ENCODE data around the gene OXLD1. TPM values are rescaled to one million over a fixed set of nuclear protein-coding genes. Genes with fewer than 3 reads are reported as not detected.

OXLD1 gene
- total RNA-seq, 4 donors from 2014 or later, result 33.5 to 68.3 (median 48.2) TPM

DNA sequence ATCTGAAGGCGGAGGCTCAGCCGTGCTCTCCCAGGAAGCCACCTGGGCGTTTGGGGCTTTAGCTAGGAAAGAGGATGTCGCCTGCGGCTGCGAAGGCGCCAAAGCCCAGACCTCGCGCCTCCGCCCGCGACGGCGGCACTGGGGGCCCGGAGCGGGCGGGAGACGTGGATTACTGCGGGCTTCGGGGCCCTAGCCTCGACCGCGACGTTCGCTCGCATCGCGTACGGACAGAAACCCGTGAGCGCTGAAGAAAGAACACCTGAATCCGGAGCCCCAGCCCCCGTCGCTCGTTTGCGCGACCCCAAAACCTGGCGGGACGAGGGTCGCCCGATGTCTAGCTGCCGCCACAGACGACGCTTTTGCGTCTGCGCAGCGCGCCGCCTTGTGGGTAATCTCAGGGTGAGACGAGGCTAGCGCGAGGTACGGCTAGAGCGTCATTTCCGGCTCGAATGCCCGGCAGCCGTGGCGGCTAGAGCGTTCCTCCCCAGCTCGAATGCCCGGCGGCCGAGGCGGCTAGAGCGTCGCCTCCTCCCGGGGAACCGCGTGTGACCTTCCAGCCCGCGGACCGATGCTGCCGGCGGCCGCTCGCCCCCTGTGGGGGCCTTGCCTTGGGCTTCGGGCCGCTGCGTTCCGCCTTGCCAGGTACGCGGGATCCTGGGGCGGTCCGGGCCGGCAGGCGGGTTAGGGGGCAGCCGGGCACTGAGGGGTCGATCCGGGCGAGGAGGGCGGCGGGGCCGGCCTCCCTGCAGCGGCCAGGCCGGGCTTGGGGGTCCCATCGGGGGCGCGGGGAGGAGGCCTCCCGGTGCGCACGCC is 36.7 kb upstream of the OXLD1 start, which contains the start of gene MRPL12:
Gene MRPL12, plus strand, starts transcription at position 434 of the 813 bp plus-strand sequence. Its CDS starts 135 bp downstream, at position 569.
- DNase-seq (ENCODE audit: low spot score in 2 of 2), result peak; percentile 90 to 98
- TF ChIP-seq, protein P1, sequence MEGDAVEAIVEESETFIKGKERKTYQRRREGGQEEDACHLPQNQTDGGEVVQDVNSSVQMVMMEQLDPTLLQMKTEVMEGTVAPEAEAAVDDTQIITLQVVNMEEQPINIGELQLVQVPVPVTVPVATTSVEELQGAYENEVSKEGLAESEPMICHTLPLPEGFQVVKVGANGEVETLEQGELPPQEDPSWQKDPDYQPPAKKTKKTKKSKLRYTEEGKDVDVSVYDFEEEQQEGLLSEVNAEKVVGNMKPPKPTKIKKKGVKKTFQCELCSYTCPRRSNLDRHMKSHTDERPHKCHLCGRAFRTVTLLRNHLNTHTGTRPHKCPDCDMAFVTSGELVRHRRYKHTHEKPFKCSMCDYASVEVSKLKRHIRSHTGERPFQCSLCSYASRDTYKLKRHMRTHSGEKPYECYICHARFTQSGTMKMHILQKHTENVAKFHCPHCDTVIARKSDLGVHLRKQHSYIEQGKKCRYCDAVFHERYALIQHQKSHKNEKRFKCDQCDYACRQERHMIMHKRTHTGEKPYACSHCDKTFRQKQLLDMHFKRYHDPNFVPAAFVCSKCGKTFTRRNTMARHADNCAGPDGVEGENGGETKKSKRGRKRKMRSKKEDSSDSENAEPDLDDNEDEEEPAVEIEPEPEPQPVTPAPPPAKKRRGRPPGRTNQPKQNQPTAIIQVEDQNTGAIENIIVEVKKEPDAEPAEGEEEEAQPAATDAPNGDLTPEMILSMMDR (IDR thresholded peaks at IDR 0.05), result no peak
- TF ChIP-seq POLR2A (IDR thresholded peaks at IDR 0.05), result peak in 1 of 2 donors; percentile 82
- peak within 1 kb of the TSS; percentile 85 for H3K4me3 ChIP-seq (ENCODE audit: low read depth, poor library complexity, severe bottlenecking)
- intact Hi-C loops (cut with DNase I; ENCODE audit: low total_unique reads), result no loop called here
- WGBS, 2 donors, result 0% methylated on average over 35 to 38 of the region's 102 CpGs

DNA sequence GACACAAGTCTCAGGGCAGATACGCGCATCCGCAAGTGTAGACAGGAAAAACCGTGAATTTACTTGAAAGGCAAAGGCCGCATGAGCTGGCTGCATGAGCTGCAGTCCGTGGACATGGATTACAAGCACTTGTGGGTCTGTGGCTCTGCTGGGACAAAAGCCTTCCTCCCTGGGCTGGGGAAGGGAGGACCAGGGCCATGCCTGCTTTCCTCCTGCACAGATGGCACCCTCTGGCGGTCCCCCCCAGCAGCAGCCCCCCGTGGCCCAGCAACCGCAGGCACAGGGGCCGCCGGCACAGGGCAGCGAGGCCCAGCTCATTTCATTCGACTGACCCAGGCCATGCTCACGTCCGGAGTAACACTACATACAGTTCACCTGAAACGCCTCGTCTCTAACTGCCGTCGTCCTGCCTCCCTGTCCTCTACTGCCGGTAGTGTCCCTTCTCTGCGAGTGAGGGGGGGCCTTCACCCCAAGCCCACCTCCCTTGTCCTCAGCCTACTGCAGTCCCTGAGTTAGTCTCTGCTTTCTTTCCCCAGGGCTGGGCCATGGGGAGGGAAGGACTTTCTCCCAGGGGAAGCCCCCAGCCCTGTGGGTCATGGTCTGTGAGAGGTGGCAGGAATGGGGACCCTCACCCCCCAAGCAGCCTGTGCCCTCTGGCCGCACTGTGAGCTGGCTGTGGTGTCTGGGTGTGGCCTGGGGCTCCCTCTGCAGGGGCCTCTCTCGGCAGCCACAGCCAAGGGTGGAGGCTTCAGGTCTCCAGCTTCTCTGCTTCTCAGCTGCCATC is 35.1 kb upstream of the OXLD1 start:
- no peak for DNase-seq (ENCODE audit: low spot score in 2 of 2)
- intact Hi-C loops (cut with DNase I; ENCODE audit: low total_unique reads), result no loop called here
- WGBS, 2 donors, result 71 to 75% methylated on average over 23 of the region's 23 CpGs
- no peak overlapping the region for H3K4me3 ChIP-seq (ENCODE audit: low read depth, poor library complexity, severe bottlenecking)
- no peak for TF ChIP-seq POLR2A (IDR thresholded peaks at IDR 0.05)
- TF ChIP-seq, protein P1 (IDR thresholded peaks at IDR 0.05), result no peak

DNA sequence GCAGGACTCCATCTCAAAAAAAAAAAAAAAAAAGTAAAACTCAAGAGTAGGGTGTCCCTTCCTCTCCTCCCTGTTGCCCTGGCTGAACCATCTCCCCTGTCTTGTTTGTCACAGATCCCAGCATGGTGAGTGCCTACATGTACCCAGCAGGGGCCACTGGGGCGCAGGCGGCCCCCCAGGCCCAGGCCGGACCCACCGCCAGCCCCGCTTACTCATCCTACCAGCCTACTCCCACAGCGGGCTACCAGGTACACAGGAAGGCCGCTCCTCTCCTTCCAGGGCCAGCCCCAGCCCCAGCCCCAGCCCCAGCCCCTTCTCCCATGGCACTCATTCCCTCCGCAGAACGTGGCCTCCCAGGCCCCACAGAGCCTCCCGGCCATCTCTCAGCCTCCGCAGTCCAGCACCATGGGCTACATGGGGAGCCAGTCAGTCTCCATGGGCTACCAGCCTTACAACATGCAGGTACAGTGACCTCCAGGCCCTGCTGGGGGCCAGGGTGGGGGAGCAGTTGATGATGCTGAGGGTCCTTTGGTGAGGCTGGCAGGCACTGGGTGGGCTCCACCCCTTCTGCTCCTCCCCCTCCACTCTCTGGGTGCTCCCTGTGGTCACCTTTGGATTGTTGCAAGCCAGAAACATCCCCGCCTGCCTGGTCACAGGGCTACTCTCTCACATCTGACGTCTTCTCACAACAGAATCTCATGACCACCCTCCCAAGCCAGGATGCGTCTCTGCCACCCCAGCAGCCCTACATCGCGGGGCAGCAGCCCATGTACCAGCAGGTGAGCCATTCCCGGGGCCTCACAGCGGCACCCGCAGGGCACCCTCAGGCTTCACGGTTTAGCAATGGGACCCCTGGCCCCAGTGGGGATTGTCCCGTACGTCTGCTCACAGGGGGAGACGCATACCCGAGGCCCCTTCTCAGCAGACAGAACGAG is 34.2 kb upstream of the OXLD1 start:
- intact Hi-C loops (cut with DNase I; ENCODE audit: low total_unique reads), result no loop called here
- H3K4me3 ChIP-seq (ENCODE audit: low read depth, poor library complexity, severe bottlenecking), result no peak overlapping the region
- WGBS, 2 donors, result 85 to 86% methylated on average over 25 of the region's 25 CpGs
- no peak for DNase-seq (ENCODE audit: low spot score in 2 of 2)
- TF ChIP-seq, protein P1 (IDR thresholded peaks at IDR 0.05), result no peak
- no peak for TF ChIP-seq POLR2A (IDR thresholded peaks at IDR 0.05)

DNA sequence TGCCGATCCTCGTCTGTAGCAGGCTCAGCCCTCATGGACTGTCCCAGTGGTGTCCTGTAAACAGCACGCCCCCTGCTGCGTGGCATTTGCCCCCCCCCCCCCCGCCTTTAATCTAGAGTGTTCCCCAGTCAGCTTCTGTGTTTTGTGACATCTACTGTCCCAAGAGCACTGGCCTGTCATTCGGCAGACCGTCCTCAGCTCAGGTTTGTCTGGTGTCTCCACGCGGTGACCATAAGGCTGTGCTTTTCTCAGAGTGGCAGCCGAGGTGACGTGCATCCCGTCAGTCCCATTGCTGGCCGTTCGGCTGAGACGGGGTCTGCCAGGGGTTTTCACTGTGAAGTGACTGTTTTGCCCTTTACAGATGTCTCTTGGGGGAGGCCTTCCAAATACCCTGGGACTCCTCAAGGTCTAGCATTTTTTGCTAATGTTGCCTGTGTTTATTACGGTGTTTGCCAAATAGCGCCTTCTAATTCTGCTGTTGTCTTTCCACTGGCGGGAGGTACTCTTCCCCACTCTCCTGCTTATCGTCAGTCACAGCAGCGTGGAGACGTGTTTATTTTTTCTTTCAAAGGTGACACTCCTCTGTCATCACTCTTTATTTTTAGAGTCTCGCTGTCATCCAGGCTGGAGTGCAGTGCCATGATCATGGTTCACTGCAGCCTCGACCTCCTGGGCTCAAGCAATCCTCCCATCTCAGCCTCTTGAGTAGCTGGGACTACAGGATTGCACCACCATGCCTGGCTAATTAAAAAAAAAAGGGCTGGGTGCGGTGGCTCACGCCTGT is 31.0 kb upstream of the OXLD1 start:
- no peak overlapping the region for H3K4me3 ChIP-seq (ENCODE audit: low read depth, poor library complexity, severe bottlenecking)
- intact Hi-C loops (cut with DNase I; ENCODE audit: low total_unique reads), result no loop called here
- 84 to 86% methylated on average over 19 to 25 of the region's 25 CpGs for WGBS, 2 donors
- DNase-seq (ENCODE audit: low spot score in 2 of 2), result no peak
- TF ChIP-seq POLR2A (IDR thresholded peaks at IDR 0.05), result no peak
- TF ChIP-seq, protein P1 (IDR thresholded peaks at IDR 0.05), result no peak

Data from lower leg skin (tissue), 4 donors.